Naive thymus-derived CD4-positive, alpha-beta T cell (primary cell): ENCODE measurements around the gene ARID5B. TPM values are rescaled to one million over a fixed set of nuclear protein-coding genes. Genes with fewer than 3 reads are reported as not detected.
"Not testable (repeated sequence)": the region's sequence is repeated elsewhere in the genome, so short reads cannot be mapped to it uniquely, and the experiment has no call there.

Experiments
- ATAC-seq: fragments of 150-1000 bp; cut with Tn5 transposase; 2 replicates; pipeline ENCODE4 v1.10.0; 2021; ENCODE audit warnings: mild to moderate bottlenecking, moderate library complexity
- CTCF ChIA-PET: fragments of 350-600 bp; sonication (Branson Sonifier 250); formaldehyde crosslinking; loops from one replicate; lab custom pipeline; 2021; ENCODE audit warnings: antibody characterized with exemption; lab: Charles Lee
- POLR2A ChIA-PET: fragments of 350-600 bp; sonication (Branson Sonifier 250); formaldehyde crosslinking; loops from one replicate; lab custom pipeline; 2021; ENCODE audit warnings: antibody characterized with exemption, inconsistent platforms; lab: Charles Lee
- DNase-seq, 9 donors: peaks; one replicate each; pipeline versions ENCODE4 v3.0.0 to v3.0.0-alpha.2; 2020 to 2022; ENCODE audit warnings: mixed read lengths in 1 of 9
- H3K27ac ChIP-seq: one replicate; pipeline ENCODE4 v1.7.0; 2013; ENCODE audit warnings: mild to moderate bottlenecking, low read depth, low read length, moderate library complexity
- H3K27me3 ChIP-seq, 2 donors: one replicate each; pipeline ENCODE4 v1.7.0; 2013; ENCODE audit warnings: low read length in 2 of 2, mild to moderate bottlenecking in 2 of 2, moderate library complexity in 2 of 2; ENCODE audit not compliant: control insufficient read depth in 2 of 2, insufficient read depth in 2 of 2
- H3K36me3 ChIP-seq, 3 experiments: 1 replicate in 2 of 3; 2 replicates in 1 of 3; pipeline ENCODE4 v1.7.0; 2013; ENCODE audit warnings: low read length in 3 of 3, mild to moderate bottlenecking in 3 of 3, moderate library complexity in 1 of 3; ENCODE audit not compliant: insufficient read depth in 3 of 3, control insufficient read depth in 2 of 3
- H3K4me1 ChIP-seq, 2 donors: one replicate each; pipeline ENCODE4 v1.7.0; 2013; ENCODE audit warnings: low read length in 2 of 2, mild to moderate bottlenecking in 2 of 2, moderate library complexity in 1 of 2; ENCODE audit not compliant: control insufficient read depth in 2 of 2, insufficient read depth in 2 of 2
- H3K4me3 ChIP-seq: 2 replicates; pipeline ENCODE4 v1.7.0; 2013; ENCODE audit warnings: mild to moderate bottlenecking, low read length
- H3K9me3 ChIP-seq, 3 experiments: 1 replicate in 2 of 3; 2 replicates in 1 of 3; pipeline ENCODE4 v1.7.0; 2013; ENCODE audit warnings: low read length in 3 of 3; ENCODE audit not compliant: control insufficient read depth in 2 of 3
- H3K27ac Mint-ChIP-seq, 9 donors: one replicate each; pipeline ENCODE4 v1.8.0; 2020 to 2022; ENCODE audit warnings: mixed read lengths in 9 of 9, mild to moderate bottlenecking in 8 of 9, moderate library complexity in 5 of 9, inconsistent platforms in 2 of 9
- H3K27me3 Mint-ChIP-seq, 5 donors: one replicate each; pipeline ENCODE4 v1.8.0; 2021 to 2022; ENCODE audit warnings: mixed read lengths in 5 of 5, mild to moderate bottlenecking in 1 of 5
- H3K36me3 Mint-ChIP-seq, 5 donors: one replicate each; pipeline ENCODE4 v1.8.0; 2020 to 2022; ENCODE audit warnings: mixed read lengths in 5 of 5, mild to moderate bottlenecking in 3 of 5, inconsistent platforms in 1 of 5
- H3K4me1 Mint-ChIP-seq, 7 donors: one replicate each; pipeline ENCODE4 v1.8.0; 2020 to 2022; ENCODE audit warnings: mixed read lengths in 7 of 7, mild to moderate bottlenecking in 3 of 7, inconsistent platforms in 1 of 7
- H3K4me3 Mint-ChIP-seq, 10 donors: one replicate each; pipeline ENCODE4 v1.8.0; 2020 to 2022; ENCODE audit warnings: mild to moderate bottlenecking in 10 of 10, mixed read lengths in 10 of 10, moderate library complexity in 6 of 10, inconsistent platforms in 2 of 10
- H3K9me3 Mint-ChIP-seq, 11 donors: one replicate each; pipeline ENCODE4 v1.8.0; 2020 to 2022; ENCODE audit warnings: mixed read lengths in 11 of 11, mild to moderate bottlenecking in 4 of 11, inconsistent platforms in 1 of 11, moderate library complexity in 1 of 11
- intact Hi-C, 2 donors: fragments of 100-400 bp; cut with micrococcal nuclease; formaldehyde crosslinking; loops; one replicate each; pipeline ENCODE4 v1.15.1; 2023
- polyA plus RNA-seq, 2 donors: library from polyadenylated mRNA; unstranded; fragments of 300-500 nt; fragmentation: Illumina TruSeq; gene quantifications; one replicate each; pipeline ENCODE4 v1.2.3, GENCODE V29; 2021
- total RNA-seq, 6 experiments: library from RNA in 5 of 6; stranded (reverse) in 5 of 6; gene quantifications; 1 replicate in 5 of 6; 2 replicates in 1 of 6; pipeline ENCODE4 v1.2.3 and lab custom pipeline; 2021 to 2026

The ARID5B gene
- total and polyA plus RNA-seq, 7 experiments from 2014 or later = 18.6 to 60.8 (median 47.4) TPM

GRCh38 chr10:61971003-61971325 lies 69.5 kb downstream of the ARID5B start:
- Mint-ChIP-seq H3K27ac (peak overlapping the region in 6 of 9 donors; percentile 13 to 65 (median 53)), H3K27me3 (no peaks in the 10 kb centered on the region), H3K4me3 (no peak overlapping the region), H3K4me1 (peaks cover 5 to 63% (median 42%) of the 10 kb centered on the region in 7 donors), H3K36me3 (peaks cover 9 to 57% (median 54%) of the 10 kb centered on the region in 5 donors), H3K9me3 (no peaks in the 10 kb centered on the region)
- Histone ChIP-seq H3K27me3 (no peaks in the 10 kb centered on the region), H3K9me3 (no peaks in the 10 kb centered on the region), H3K27ac (no peak overlapping the region), H3K36me3 (no peaks in the 10 kb centered on the region), H3K4me1 (peaks cover 0 to 10% of the 10 kb centered on the region in 2 donors), H3K4me3 (no peak overlapping the region)
- DNase-seq = no peak
- intact Hi-C loops = no loop called here
- POLR2A ChIA-PET = no interaction called here
- ATAC-seq = no peak
- CTCF ChIA-PET = no interaction called here

- intact Hi-C loops = no loop called here
- no peaks in the 10 kb centered on the region for H3K27me3 ChIP-seq
- Mint-ChIP-seq H3K9me3 (peaks cover 0 to 8% (median 1%) of the 10 kb centered on the region in 11 donors), H3K27ac (peak overlapping the region in 1 of 9 donors; percentile 34), H3K4me3 (no peak overlapping the region), H3K4me1 (peaks cover 5 to 57% (median 35%) of the 10 kb centered on the region in 7 donors), H3K27me3 (no peaks in the 10 kb centered on the region), H3K36me3 (peaks cover 0 to 59% (median 45%) of the 10 kb centered on the region in 5 donors)
- H3K4me1 ChIP-seq = peaks cover 0 to 8% of the 10 kb centered on the region in 2 donors
- no peaks in the 10 kb centered on the region for H3K36me3 ChIP-seq
- H3K9me3 ChIP-seq = no peaks in the 10 kb centered on the region
- CTCF ChIA-PET = interaction anchor here (0.6 kb wide), 2 partner anchors 25 to 314 kb away, joined by 3 read pairs; no protein-coding TSS in a partner anchor
- DNase-seq (no peak), ATAC-seq (no peak)
- no peak overlapping the region for H3K4me3 ChIP-seq
- H3K27ac ChIP-seq = no peak overlapping the region
- POLR2A ChIA-PET = no interaction called here
Measured at GRCh38 chr10:61973169-61973568, 71.7 kb downstream of the ARID5B start.

- Mint-ChIP-seq H3K27ac (no peak overlapping the region), H3K27me3 (no peaks in the 10 kb centered on the region), H3K36me3 (peaks cover 0 to 59% (median 41%) of the 10 kb centered on the region in 5 donors), H3K4me1 (peaks cover 8 to 58% (median 38%) of the 10 kb centered on the region in 7 donors), H3K9me3 (peaks cover 0 to 8% (median 1%) of the 10 kb centered on the region in 11 donors), H3K4me3 (no peak overlapping the region)
- Histone ChIP-seq H3K4me3 (no peak overlapping the region), H3K27ac (no peak overlapping the region), H3K27me3 (no peaks in the 10 kb centered on the region), H3K36me3 (no peaks in the 10 kb centered on the region), H3K4me1 (peaks cover 0 to 8% of the 10 kb centered on the region in 2 donors), H3K9me3 (no peaks in the 10 kb centered on the region)
- ChIA-PET CTCF (no interaction called here), POLR2A (no interaction called here)
- DNase-seq (no peak), ATAC-seq (no peak)
- intact Hi-C loops = no loop called here
Measured at GRCh38 chr10:61973906-61974305, 72.4 kb downstream of the ARID5B start.

DNA sequence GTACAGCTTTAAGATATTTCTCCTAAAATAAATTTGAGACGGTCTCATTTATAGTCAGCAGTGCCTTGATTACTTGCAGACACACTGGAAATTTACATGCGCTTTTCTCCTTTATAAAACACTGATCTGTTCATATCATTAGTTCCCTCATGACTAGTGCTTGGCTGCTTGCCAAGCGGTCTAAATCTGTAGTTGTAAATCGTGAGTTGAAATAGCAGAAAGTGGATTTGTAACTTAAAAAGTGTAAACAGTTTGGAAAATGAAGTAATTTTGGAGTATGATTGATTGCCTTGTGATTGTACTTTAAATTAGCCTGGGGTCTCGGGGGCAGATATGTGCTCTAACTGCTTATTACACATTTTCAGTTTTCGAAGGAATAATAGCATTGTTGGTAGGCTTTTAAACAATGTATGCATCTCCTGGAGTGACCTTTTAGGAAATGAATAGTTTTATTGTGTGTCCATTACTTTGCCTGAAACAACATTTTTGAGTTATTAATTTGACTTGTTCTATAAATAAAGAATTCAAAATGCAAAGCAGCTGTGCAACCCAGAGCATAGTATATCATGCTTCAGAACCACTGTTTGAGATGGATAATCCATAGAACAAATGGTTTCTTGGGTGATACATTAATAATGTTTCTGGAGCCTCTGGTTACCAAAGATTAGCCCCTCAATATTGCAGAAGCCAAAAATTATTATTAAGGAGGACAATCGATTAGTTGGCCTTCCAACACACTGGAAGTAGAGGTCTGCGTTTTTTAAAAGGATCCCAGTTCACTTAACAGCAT lies 73.3 kb downstream of the ARID5B start:
- no peak overlapping the region for H3K27ac ChIP-seq

GRCh38 chr10:61975391-61975932 lies 74.0 kb downstream of the ARID5B start:
- Histone ChIP-seq H3K4me1 (peaks cover 0 to 8% of the 10 kb centered on the region in 2 donors), H3K36me3 (no peaks in the 10 kb centered on the region), H3K27me3 (no peaks in the 10 kb centered on the region), H3K27ac (no peak overlapping the region), H3K9me3 (no peaks in the 10 kb centered on the region), H3K4me3 (no peak overlapping the region)
- no peak overlapping the region for H3K27ac Mint-ChIP-seq
- ChIA-PET POLR2A (interaction anchor here (0.6 to 0.7 kb wide), 3 partner anchors 11 to 215 kb away, joined by 3 to 4 read pairs (median 3); no protein-coding TSS in a partner anchor), CTCF (interaction anchor here (0.7 to 1.0 kb wide), 2 partner anchors 17 to 41 kb away, joined by 3 read pairs; no protein-coding TSS in a partner anchor)
- ATAC-seq (no peak), DNase-seq (no peak)
- H3K4me3 Mint-ChIP-seq = no peak overlapping the region
- H3K4me1 Mint-ChIP-seq = peaks cover 9 to 53% (median 33%) of the 10 kb centered on the region in 7 donors
- peaks cover 0 to 8% (median 1%) of the 10 kb centered on the region in 11 donors for H3K9me3 Mint-ChIP-seq
- H3K36me3 Mint-ChIP-seq = peaks cover 0 to 62% (median 31%) of the 10 kb centered on the region in 5 donors
- intact Hi-C loops = no loop called here
- H3K27me3 Mint-ChIP-seq = no peaks in the 10 kb centered on the region

More for the DNA sequence above, 73.3 kb downstream of the ARID5B start:
- DNase-seq (no peak), ATAC-seq (no peak)
- intact Hi-C loops = no loop called here
- Mint-ChIP-seq H3K4me3 (peak overlapping the region in 1 of 10 donors; percentile 2), H3K4me1 (peaks cover 11 to 55% (median 35%) of the 10 kb centered on the region in 7 donors), H3K27me3 (no peaks in the 10 kb centered on the region), H3K9me3 (peaks cover 0 to 8% (median 1%) of the 10 kb centered on the region in 11 donors), H3K36me3 (peaks cover 0 to 62% (median 34%) of the 10 kb centered on the region in 5 donors), H3K27ac (peak overlapping the region in 3 of 9 donors; percentile 28 to 52 (median 42))
- Histone ChIP-seq H3K36me3 (no peaks in the 10 kb centered on the region), H3K27me3 (no peaks in the 10 kb centered on the region), H3K4me3 (no peak overlapping the region), H3K9me3 (no peaks in the 10 kb centered on the region), H3K4me1 (peaks cover 0 to 8% of the 10 kb centered on the region in 2 donors)
- POLR2A ChIA-PET = no interaction called here
- CTCF ChIA-PET = no interaction called here

- H3K4me3 ChIP-seq, H3K9me3 ChIP-seq, DNase-seq, POLR2A ChIA-PET, H3K4me1 ChIP-seq, ATAC-seq, H3K36me3 ChIP-seq, CTCF ChIA-PET, H3K27me3 ChIP-seq, intact Hi-C loops, H3K27me3 Mint-ChIP-seq, H3K27ac ChIP-seq, H3K4me3 Mint-ChIP-seq, H3K9me3 Mint-ChIP-seq: not testable (repeated sequence)
- Mint-ChIP-seq H3K36me3 (peaks cover 0 to 61% (median 34%) of the 10 kb centered on the region in 5 donors), H3K27ac (peak overlapping the region in 1 of 9 donors; percentile 22), H3K4me1 (peaks cover 9 to 59% (median 26%) of the 10 kb centered on the region in 7 donors)
Measured at GRCh38 chr10:61976951-61977721, 75.6 kb downstream of the ARID5B start.
